DOHH2 (cell line): ENCODE measurements around the gene ST3GAL4.

Source experiments
- EZH2phosphoT487 ChIP-seq: fragments of 200-600 bp; sonication (generic); IDR thresholded peaks from 2 replicates; pipeline ENCODE4 v1.6.1; 2017; ENCODE audit warnings: borderline replicate concordance, mild to moderate bottlenecking, antibody characterized with exemption, low read length, moderate library complexity, mixed read lengths
- TF ChIP-seq, protein P1 (sequence below): fragments of 200-600 bp; sonication (generic); IDR thresholded peaks from one replicate; pipeline ENCODE4 v1.5.1; 2014; ENCODE audit warnings: antibody characterized with exemption, mild to moderate bottlenecking, low read depth, low read length; ENCODE audit not compliant: poor library complexity, severe bottlenecking

DNA sequence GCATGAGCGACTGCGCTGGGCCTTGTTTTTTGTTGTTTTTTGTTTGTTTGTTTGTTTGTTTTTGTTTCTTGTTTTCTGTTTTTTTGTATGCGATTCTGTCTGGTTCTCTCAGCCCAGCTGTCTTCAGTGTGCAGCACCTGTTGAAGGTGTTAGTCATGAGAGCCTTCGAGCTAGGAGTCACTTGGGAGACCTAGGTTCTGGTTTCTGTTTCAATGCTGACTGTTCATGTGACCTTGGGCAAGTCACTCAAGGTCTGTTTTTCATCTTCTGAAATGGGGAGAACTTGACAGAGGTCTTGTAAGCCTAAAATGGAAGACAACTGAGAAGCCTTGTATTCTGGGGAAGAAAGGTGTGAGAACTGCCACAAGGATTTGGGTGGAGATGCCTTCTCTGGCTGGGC is 49.8 kb upstream of the ST3GAL4 start:
- TF ChIP-seq, protein P1, sequence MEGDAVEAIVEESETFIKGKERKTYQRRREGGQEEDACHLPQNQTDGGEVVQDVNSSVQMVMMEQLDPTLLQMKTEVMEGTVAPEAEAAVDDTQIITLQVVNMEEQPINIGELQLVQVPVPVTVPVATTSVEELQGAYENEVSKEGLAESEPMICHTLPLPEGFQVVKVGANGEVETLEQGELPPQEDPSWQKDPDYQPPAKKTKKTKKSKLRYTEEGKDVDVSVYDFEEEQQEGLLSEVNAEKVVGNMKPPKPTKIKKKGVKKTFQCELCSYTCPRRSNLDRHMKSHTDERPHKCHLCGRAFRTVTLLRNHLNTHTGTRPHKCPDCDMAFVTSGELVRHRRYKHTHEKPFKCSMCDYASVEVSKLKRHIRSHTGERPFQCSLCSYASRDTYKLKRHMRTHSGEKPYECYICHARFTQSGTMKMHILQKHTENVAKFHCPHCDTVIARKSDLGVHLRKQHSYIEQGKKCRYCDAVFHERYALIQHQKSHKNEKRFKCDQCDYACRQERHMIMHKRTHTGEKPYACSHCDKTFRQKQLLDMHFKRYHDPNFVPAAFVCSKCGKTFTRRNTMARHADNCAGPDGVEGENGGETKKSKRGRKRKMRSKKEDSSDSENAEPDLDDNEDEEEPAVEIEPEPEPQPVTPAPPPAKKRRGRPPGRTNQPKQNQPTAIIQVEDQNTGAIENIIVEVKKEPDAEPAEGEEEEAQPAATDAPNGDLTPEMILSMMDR, result no peak
- no peak for TF ChIP-seq EZH2phosphoT487
